Body of pancreas (tissue), 4 donors: ENCODE data around the gene TELO2. TPM values are rescaled to one million over a fixed set of nuclear protein-coding genes. Genes with fewer than 3 reads are reported as not detected.

ENCODE experiments used
- ATAC-seq: fragments of 150-250 bp; one replicate; pipeline ENCODE4 v1.9.1; 2016
- DNase-seq, 4 donors: peaks; one replicate each; pipeline ENCODE4 v3.0.0-alpha.2; 2019
- H3K27ac ChIP-seq, 4 donors: fragments of 200-600 bp; sonication (generic); 1 replicate in 3 of 4; 2 replicates in 1 of 4; pipeline versions ENCODE4 v1.5.1 to v1.6.1; 2016 to 2019; ENCODE audit warnings: mild to moderate bottlenecking in 1 of 4, mixed read lengths in 1 of 4, moderate library complexity in 1 of 4
- H3K27me3 ChIP-seq, 2 donors: fragments of 200-600 bp; sonication (generic); one replicate each; pipeline ENCODE4 v1.6.0; 2016; ENCODE audit warnings: mild to moderate bottlenecking in 1 of 2
- H3K36me3 ChIP-seq, 2 donors: fragments of 200-600 bp; sonication (generic); replicated peaks in 1 of 2; 2 replicates each; pipeline ENCODE4 v1.5.1; 2016; ENCODE audit warnings: low read depth in 2 of 2; ENCODE audit not compliant: insufficient read depth in 1 of 2
- H3K4me1 ChIP-seq: fragments of 200-600 bp; sonication (generic); one replicate; pipeline ENCODE4 v1.6.0; 2016
- H3K4me3 ChIP-seq, 2 donors: fragments of 200-600 bp; sonication (generic); 1 replicate in 1 of 2; 2 replicates in 1 of 2; pipeline ENCODE4 v1.5.1; 2016 to 2019
- H3K9me3 ChIP-seq, 3 donors: fragments of 200-600 bp; sonication (generic); 1 replicate in 2 of 3; 2 replicates in 1 of 3; pipeline ENCODE4 v1.5.1; 2016
- POLR2A ChIP-seq, 3 donors: fragments of 450-650 bp; IDR thresholded peaks; one replicate each; pipeline ENCODE4 v1.6.1; 2016; ENCODE audit warnings: antibody characterized with exemption in 3 of 3, mild to moderate bottlenecking in 2 of 3
- WGBS, 2 donors: methylation state at CpG; one replicate each; pipeline ENCODE4 v1.1.5; 2017; 5-methylcytosine and 5-hydroxymethylcytosine counted together
- intact Hi-C: fragments of 100-400 bp; cut with DNase I; formaldehyde crosslinking; loops from one replicate; pipeline ENCODE4 v1.15.1; 2023
- total RNA-seq, 2 donors: library from RNA; depleted of rRNA; stranded (reverse); fragments of >200 nt; gene quantifications; one replicate each; pipeline ENCODE4 v1.1.0, GENCODE V29; 2016
- TF ChIP-seq, protein P1 (sequence below), 7 experiments: fragments of 450-650 bp in 4 of 7; fragments of 200-600 bp in 3 of 7; sonication (generic) in 3 of 7; IDR thresholded peaks; one replicate each; pipeline ENCODE4 v1.5.1; 2016 to 2019; ENCODE audit warnings: antibody characterized with exemption in 7 of 7

TELO2 gene
- total RNA-seq, 2 donors from 2014 or later: 25.4 to 76.5 TPM

DNA sequence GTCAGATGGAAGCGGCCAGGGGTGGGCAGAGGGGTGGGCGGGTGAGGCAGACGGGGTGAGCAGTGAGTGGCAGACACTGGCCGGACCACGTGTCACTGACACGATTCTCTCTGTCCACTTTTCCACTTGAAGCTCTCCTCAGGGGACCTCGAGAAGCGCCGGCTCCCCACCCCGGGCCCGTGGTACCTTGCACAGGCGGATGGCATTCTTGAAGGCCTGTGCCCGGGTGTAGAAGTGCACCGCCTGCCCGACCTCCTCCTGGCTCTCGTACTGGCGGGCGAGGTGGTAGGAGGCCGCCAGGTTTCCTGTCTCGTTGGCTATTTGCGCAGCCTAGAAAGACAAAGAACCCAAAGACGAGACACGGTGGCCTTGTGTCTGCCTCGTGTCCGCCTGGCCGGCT lies 31.2 kb downstream of the TELO2 start:
- intact Hi-C loops: no loop called here
- Histone ChIP-seq H3K27me3 (no peaks in the 10 kb centered on the region), H3K9me3 (no peaks in the 10 kb centered on the region), H3K27ac (no peak overlapping the region), H3K4me3 (no peak overlapping the region), H3K4me1 (peaks cover 15% of the 10 kb centered on the region), H3K36me3 (no peaks in the 10 kb centered on the region)
- TF ChIP-seq, protein P1, sequence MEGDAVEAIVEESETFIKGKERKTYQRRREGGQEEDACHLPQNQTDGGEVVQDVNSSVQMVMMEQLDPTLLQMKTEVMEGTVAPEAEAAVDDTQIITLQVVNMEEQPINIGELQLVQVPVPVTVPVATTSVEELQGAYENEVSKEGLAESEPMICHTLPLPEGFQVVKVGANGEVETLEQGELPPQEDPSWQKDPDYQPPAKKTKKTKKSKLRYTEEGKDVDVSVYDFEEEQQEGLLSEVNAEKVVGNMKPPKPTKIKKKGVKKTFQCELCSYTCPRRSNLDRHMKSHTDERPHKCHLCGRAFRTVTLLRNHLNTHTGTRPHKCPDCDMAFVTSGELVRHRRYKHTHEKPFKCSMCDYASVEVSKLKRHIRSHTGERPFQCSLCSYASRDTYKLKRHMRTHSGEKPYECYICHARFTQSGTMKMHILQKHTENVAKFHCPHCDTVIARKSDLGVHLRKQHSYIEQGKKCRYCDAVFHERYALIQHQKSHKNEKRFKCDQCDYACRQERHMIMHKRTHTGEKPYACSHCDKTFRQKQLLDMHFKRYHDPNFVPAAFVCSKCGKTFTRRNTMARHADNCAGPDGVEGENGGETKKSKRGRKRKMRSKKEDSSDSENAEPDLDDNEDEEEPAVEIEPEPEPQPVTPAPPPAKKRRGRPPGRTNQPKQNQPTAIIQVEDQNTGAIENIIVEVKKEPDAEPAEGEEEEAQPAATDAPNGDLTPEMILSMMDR (IDR thresholded peaks at IDR 0.05): no peak
- no peak for TF ChIP-seq POLR2A (IDR thresholded peaks at IDR 0.05)
- DNase-seq (no peak), ATAC-seq (no peak)
- 93 to 94% methylated on average over 12 to 25 of the region's 26 CpGs for WGBS, 2 donors

DNA sequence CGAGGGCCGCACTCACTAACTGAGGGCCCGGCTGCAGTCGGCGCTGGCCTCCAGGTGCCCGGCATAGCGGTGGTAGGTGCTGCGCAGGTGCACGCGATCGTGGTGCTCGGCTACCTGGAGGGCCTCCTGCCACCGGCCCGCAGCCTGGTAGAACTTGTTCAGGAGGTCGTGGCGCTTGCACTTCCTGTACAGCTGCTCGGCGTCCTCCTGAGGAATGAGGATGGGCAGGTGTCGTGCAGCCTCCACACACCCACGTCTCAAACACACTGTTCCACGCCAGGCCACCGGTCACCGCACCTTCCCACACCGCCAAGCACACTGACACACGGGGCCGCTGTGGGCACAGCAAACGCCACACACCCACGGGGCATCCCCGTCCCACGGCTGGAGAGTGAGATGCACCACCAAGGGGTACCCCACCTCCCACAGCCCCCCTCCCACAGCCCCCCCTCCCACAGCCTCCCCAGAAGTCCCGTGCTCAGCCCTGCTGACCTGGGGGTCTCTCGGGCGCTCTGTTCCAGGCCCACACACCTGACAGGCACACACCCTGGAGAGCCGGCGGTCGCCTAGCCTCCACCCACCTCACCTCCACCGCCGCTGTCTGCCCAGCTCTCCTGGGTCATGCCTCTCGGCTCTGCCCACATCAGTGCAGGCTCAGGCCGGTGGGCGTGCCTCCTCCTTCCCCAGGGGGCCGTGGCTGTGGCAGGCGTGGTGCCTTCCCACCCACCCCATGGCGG lies 32.9 kb downstream of the TELO2 start:
- no peak for TF ChIP-seq POLR2A (IDR thresholded peaks at IDR 0.05)
- TF ChIP-seq, protein P1 (IDR thresholded peaks at IDR 0.05): no peak
- Histone ChIP-seq H3K36me3 (no peaks in the 10 kb centered on the region), H3K27ac (no peak overlapping the region), H3K4me3 (no peak overlapping the region), H3K27me3 (no peaks in the 10 kb centered on the region), H3K9me3 (no peaks in the 10 kb centered on the region), H3K4me1 (peaks cover 19% of the 10 kb centered on the region)
- intact Hi-C loops: no loop called here
- DNase-seq: no peak
- WGBS, 2 donors: 84 to 97% methylated on average over 18 to 31 of the region's 44 CpGs
- no peak for ATAC-seq

DNA sequence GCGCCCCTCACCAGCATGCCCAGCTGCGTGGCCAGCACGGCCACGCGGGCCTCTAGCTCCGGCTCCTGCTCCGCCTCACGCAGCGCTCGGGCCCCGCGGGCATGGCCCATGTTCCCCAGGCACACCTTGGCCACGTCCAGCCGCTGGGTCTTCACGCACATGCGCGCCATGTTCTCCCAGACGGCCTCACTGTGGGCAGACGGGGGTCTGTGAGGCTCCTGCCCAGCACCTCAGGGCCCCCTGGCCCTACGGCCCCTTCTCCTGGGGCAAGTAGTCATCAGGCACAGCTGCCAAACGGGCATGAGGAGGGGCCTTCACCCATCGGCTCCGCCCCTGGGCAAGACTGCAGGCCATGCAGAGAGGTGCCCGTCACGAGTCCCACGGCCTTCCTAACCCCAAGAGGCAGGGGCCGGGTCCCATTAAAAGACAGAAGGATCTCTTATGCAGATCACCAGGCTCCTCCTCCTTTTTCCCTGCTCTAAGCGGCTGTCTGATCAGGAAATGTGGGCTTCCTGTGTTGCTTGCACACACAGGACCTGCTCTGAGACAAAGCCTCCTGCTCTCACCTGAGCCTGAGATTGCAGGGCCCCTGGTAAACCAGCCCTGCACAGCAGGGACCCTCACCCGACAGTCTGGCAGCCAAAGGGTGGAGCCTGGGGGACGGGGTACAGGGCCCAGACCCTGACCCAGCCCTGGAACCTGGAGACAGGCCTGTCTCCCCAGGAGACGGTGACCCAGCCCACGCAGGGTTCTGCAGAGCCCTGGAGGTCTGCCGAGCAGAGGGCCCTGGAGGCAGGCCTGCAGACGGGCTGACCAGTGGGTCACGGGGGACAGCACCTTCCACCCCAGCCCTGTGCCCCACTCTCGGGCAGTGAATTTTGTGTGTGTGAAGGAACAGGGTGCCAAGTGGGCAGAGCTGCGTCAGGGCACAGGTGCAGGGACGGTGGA lies 33.7 kb downstream of the TELO2 start:
- H3K9me3 ChIP-seq: no peaks in the 10 kb centered on the region
- WGBS, 2 donors: 82 to 83% methylated on average over 16 to 26 of the region's 38 CpGs
- peaks cover 19% of the 10 kb centered on the region for H3K4me1 ChIP-seq
- no peak for DNase-seq
- H3K4me3 ChIP-seq: no peak overlapping the region
- peak overlapping the region in 3 of 4 donors; percentile 10 to 62 (median 59) for H3K27ac ChIP-seq
- intact Hi-C loops: no loop called here
- H3K36me3 ChIP-seq: no peaks in the 10 kb centered on the region
- no peaks in the 10 kb centered on the region for H3K27me3 ChIP-seq
- TF ChIP-seq POLR2A (IDR thresholded peaks at IDR 0.05): no peak
- TF ChIP-seq, protein P1 (IDR thresholded peaks at IDR 0.05): no peak
- no peak for ATAC-seq

DNA sequence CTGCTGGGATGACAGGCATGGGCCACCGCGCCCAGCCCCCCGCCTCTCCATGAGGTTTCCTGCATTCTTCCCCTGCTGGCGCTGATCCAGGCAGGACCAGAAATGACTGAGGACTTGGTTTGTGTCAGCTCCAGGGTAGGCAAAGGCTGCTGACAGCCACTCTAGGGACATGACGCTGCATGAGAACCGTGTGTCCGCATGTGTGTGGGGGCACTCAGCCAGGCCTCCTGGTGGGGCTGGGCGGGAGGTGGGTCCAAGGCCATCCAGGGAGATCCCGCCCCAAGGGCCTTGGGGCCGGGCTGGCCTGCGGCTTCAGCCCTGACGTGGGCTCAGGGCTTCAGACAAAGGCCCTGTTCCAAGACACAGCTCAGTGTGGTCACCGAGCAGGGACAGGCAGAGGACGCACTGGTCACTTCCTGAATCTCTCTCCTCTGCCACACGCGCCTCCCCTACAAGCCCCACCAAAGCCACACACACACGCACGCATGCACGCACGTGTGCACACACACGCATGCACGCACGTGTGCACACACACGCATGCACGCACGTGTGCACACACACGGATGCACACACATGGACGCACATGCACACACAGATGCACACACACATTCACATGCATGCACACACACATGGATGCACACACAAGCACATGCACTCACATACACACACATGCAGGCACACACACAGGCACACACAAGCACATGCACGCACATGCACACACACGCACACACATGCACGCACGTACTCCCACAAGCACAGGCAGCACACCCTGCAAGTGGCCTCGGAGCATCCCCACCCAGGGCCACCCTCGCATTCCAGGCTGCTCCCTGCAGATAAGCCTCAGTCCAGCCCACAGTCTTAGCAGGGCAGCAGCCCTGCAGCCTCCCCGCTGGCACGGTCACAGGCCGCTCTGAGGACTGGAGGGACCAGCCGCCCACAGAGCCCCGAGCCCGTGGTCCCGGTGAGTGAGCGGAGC lies 35.0 kb downstream of the TELO2 start:
- intact Hi-C loops: no loop called here
- 37 to 53% methylated on average over 19 to 40 of the region's 42 CpGs for WGBS, 2 donors
- peak overlapping the region in 3 of 4 donors; percentile 10 to 62 (median 59) for H3K27ac ChIP-seq
- no peaks in the 10 kb centered on the region for H3K27me3 ChIP-seq
- no peaks in the 10 kb centered on the region for H3K36me3 ChIP-seq
- TF ChIP-seq, protein P1 (IDR thresholded peaks at IDR 0.05): no peak
- no peak for TF ChIP-seq POLR2A (IDR thresholded peaks at IDR 0.05)
- DNase-seq (peak; percentile 57 to 78 (median 72)), ATAC-seq (peak; percentile 57)
- H3K4me3 ChIP-seq: no peak overlapping the region
- H3K4me1 ChIP-seq: peaks cover 19% of the 10 kb centered on the region
- H3K9me3 ChIP-seq: no peaks in the 10 kb centered on the region
